Measurements from ENCODE around the gene NRXN2. TPM values are rescaled to one million over a fixed set of nuclear protein-coding genes. Genes with fewer than 3 reads are reported as not detected.

NRXN2 gene
- total and polyA plus RNA-seq, 5 donors from 2014 or later: 0.42 TPM; not detected in 4

- H3K27me3 ChIP-seq (ENCODE audit: control insufficient read depth, insufficient read depth, low read length): peaks cover 6% of the 10 kb centered on the region
- DNase-seq (no peak), ATAC-seq (ENCODE audit: low read depth in 2 of 2) (no peak)
- Mint-ChIP-seq H3K4me3 (no peak overlapping the region), H3K4me1 (peaks cover 0 to 26% (median 3%) of the 10 kb centered on the region in 4 donors), H3K27ac (no peak overlapping the region), H3K27me3 (peaks cover 49% of the 10 kb centered on the region), H3K9me3 (peaks cover 0 to 2% (median 0%) of the 10 kb centered on the region in 7 donors), H3K36me3 (no peaks in the 10 kb centered on the region)
- no peak overlapping the region for H3K4me3 ChIP-seq (ENCODE audit: low read depth, low read length)
- H3K27ac ChIP-seq (ENCODE audit: insufficient read depth, low read length, poor library complexity, severe bottlenecking): no peak overlapping the region
- H3K9me3 ChIP-seq (ENCODE audit: control insufficient read depth in 2 of 2, low read length in 2 of 2): no peaks in the 10 kb centered on the region
- H3K36me3 ChIP-seq (ENCODE audit: control insufficient read depth, insufficient read depth, low read length): no peaks in the 10 kb centered on the region
- peaks cover 9% of the 10 kb centered on the region for H3K4me1 ChIP-seq (ENCODE audit: control insufficient read depth, insufficient read depth, low read length, poor library complexity, severe bottlenecking)
Measured at GRCh38 chr11:64690235-64690634, 32.8 kb downstream of the NRXN2 start.

GRCh38 chr11:64688534-64688982 lies 34.4 kb downstream of the NRXN2 start:
- Mint-ChIP-seq H3K9me3 (peaks cover 0 to 2% (median 0%) of the 10 kb centered on the region in 7 donors), H3K27ac (peak overlapping the region in 1 of 3 donors; percentile 1), H3K27me3 (peaks cover 43% of the 10 kb centered on the region), H3K36me3 (no peaks in the 10 kb centered on the region), H3K4me1 (peaks cover 0 to 25% (median 3%) of the 10 kb centered on the region in 4 donors), H3K4me3 (peak overlapping the region in 2 of 4 donors; percentile 56 to 69)
- peaks cover 9% of the 10 kb centered on the region for H3K4me1 ChIP-seq (ENCODE audit: control insufficient read depth, insufficient read depth, low read length, poor library complexity, severe bottlenecking)
- H3K27me3 ChIP-seq (ENCODE audit: control insufficient read depth, insufficient read depth, low read length): peaks cover 2% of the 10 kb centered on the region
- no peaks in the 10 kb centered on the region for H3K36me3 ChIP-seq (ENCODE audit: control insufficient read depth, insufficient read depth, low read length)
- ATAC-seq (ENCODE audit: low read depth in 2 of 2) (peak; percentile 91 to 96), DNase-seq (peak; percentile 83 to 91 (median 88))
- no peak overlapping the region for H3K27ac ChIP-seq (ENCODE audit: insufficient read depth, low read length, poor library complexity, severe bottlenecking)
- peak overlapping the region; percentile 63 for H3K4me3 ChIP-seq (ENCODE audit: low read depth, low read length)
- no peaks in the 10 kb centered on the region for H3K9me3 ChIP-seq (ENCODE audit: control insufficient read depth in 2 of 2, low read length in 2 of 2)

DNA sequence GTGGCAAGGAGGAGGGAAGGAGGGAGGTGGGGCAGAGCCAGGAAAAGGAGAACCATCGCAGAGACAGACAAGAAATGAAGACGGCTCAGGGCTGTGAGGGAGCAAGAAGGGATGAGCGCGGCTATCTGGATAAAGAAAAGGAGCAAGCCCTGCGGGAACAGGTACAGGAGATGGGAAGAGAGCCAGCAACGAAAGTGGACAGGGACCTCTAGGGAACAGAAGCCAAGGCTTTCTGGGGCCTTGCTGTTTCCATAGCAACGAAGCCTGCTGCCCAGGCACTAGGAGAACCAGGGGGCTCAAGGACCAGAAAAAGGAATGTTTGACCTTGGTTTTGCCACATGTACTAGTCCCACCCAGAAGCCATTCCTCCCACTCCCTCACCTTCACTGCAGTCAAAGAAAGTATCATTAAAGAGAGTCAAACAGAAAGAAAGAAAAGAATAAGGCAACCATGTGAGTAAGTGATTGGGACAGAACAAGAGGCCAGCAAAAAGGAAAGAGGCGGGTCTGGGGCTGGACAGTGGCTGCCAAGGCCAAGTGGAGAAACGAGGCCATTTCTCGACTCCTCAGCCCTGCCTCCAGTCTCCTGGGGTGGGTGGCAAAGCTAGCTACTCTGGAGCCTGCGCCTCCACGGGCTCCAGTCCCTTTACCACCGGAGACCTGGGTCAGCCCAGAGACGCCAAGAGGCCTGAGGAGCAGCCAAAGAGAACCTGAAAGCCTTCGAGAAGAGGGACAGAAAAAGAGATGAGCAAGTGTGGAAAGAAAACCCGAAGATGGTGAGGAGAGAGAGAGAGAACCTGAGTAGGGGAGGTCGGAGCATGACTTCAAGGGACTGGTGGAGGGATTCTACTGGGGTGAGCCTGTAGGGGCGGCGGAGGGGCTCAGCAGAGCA lies 35.1 kb downstream of the NRXN2 start:
- Mint-ChIP-seq H3K27ac (peak overlapping the region in 1 of 3 donors; percentile 1), H3K27me3 (peaks cover 37% of the 10 kb centered on the region), H3K9me3 (peaks cover 0 to 2% (median 0%) of the 10 kb centered on the region in 7 donors)

GRCh38 chr11:64687204-64687603 lies 35.8 kb downstream of the NRXN2 start:
- Histone ChIP-seq H3K4me1 (ENCODE audit: control insufficient read depth, insufficient read depth, low read length, poor library complexity, severe bottlenecking) (peaks cover 9% of the 10 kb centered on the region), H3K27me3 (ENCODE audit: control insufficient read depth, insufficient read depth, low read length) (no peaks in the 10 kb centered on the region), H3K36me3 (ENCODE audit: control insufficient read depth, insufficient read depth, low read length) (no peaks in the 10 kb centered on the region), H3K27ac (ENCODE audit: insufficient read depth, low read length, poor library complexity, severe bottlenecking) (no peak overlapping the region), H3K4me3 (ENCODE audit: low read depth, low read length) (no peak overlapping the region), H3K9me3 (ENCODE audit: control insufficient read depth in 2 of 2, low read length in 2 of 2) (no peaks in the 10 kb centered on the region)
- ATAC-seq (ENCODE audit: low read depth in 2 of 2): no peak
- Mint-ChIP-seq H3K4me1 (peaks cover 0 to 16% (median 2%) of the 10 kb centered on the region in 4 donors), H3K36me3 (no peaks in the 10 kb centered on the region), H3K9me3 (peaks cover 0 to 2% (median 0%) of the 10 kb centered on the region in 7 donors), H3K27ac (no peak overlapping the region), H3K27me3 (peaks cover 30% of the 10 kb centered on the region), H3K4me3 (peak overlapping the region in 1 of 4 donors; percentile 86)
- no peak for DNase-seq

More for the DNA sequence above, 35.1 kb downstream of the NRXN2 start:
- Histone ChIP-seq H3K27ac (ENCODE audit: insufficient read depth, low read length, poor library complexity, severe bottlenecking) (no peak overlapping the region), H3K4me1 (ENCODE audit: control insufficient read depth, insufficient read depth, low read length, poor library complexity, severe bottlenecking) (peaks cover 9% of the 10 kb centered on the region), H3K9me3 (ENCODE audit: control insufficient read depth in 2 of 2, low read length in 2 of 2) (no peaks in the 10 kb centered on the region), H3K4me3 (ENCODE audit: low read depth, low read length) (no peak overlapping the region), H3K27me3 (ENCODE audit: control insufficient read depth, insufficient read depth, low read length) (peaks cover 2% of the 10 kb centered on the region), H3K36me3 (ENCODE audit: control insufficient read depth, insufficient read depth, low read length) (no peaks in the 10 kb centered on the region)
- Mint-ChIP-seq H3K36me3 (no peaks in the 10 kb centered on the region), H3K4me3 (peak overlapping the region in 2 of 4 donors; percentile 56 to 69), H3K4me1 (peaks cover 0 to 21% (median 3%) of the 10 kb centered on the region in 4 donors)
- DNase-seq: no peak
- no peak for ATAC-seq (ENCODE audit: low read depth in 2 of 2)

DNA sequence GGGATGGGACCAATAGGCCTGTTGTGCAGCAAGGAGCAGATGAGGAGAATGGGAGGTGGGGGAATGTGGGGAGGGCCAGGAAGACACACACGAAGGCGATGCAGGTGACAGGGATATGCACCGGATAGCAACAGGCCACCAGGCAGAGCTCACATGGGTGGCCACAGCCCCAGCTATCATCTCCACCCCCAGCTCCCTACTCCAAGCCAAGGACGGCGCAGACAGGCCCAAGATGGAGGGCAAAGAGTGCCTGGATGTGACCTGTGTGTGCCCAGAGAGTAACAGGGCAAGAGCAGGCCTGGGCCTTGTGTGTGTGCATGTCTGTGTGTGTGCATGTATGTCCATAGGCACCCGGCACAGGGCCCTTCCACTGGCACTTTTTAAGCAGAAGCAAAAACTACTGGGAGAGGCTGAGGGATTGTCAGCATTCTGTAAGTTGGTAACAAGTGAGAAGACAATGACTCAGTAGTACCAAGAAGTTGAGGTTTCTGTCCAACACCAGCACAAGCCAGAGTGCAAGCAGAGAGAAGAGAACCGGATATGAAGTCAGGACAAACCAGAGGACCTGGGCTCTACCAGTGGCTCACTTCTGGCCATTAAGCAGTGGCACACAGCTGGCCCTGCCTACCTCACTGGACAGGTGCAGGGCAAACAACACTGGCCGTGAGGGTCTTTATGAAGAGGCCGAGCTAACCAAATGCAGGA lies 36.4 kb downstream of the NRXN2 start:
- Mint-ChIP-seq H3K27ac (no peak overlapping the region), H3K9me3 (peaks cover 0 to 2% (median 0%) of the 10 kb centered on the region in 7 donors), H3K4me1 (peaks cover 0 to 15% (median 2%) of the 10 kb centered on the region in 4 donors), H3K27me3 (peaks cover 24% of the 10 kb centered on the region), H3K4me3 (no peak overlapping the region), H3K36me3 (no peaks in the 10 kb centered on the region)
- ATAC-seq (ENCODE audit: low read depth in 2 of 2) (no peak), DNase-seq (no peak)
- Histone ChIP-seq H3K27me3 (ENCODE audit: control insufficient read depth, insufficient read depth, low read length) (no peaks in the 10 kb centered on the region), H3K4me1 (ENCODE audit: control insufficient read depth, insufficient read depth, low read length, poor library complexity, severe bottlenecking) (peaks cover 9% of the 10 kb centered on the region), H3K4me3 (ENCODE audit: low read depth, low read length) (no peak overlapping the region), H3K9me3 (ENCODE audit: control insufficient read depth in 2 of 2, low read length in 2 of 2) (no peaks in the 10 kb centered on the region), H3K36me3 (ENCODE audit: control insufficient read depth, insufficient read depth, low read length) (no peaks in the 10 kb centered on the region), H3K27ac (ENCODE audit: insufficient read depth, low read length, poor library complexity, severe bottlenecking) (no peak overlapping the region)

DNA sequence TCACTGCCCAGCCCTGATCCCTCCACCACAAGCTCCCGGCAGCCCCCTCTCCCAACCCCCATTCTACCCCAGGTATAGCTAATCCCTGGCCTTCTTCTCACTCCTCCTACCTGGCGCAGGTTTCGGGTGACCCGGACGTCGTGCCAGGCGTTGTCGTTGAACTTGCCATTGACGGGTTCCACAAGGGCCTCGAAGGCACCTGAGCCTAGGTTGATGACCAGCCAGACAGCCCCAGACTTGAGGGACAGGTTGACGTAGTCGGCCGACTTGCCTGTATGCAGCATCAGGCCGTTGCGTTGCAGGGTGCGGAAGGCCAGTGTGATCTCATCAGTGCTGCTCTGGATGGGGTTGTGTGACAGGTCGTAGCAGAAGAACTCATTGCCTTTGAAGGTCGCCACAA lies 37.5 kb downstream of the NRXN2 start:
- no peaks in the 10 kb centered on the region for H3K9me3 ChIP-seq (ENCODE audit: control insufficient read depth in 2 of 2, low read length in 2 of 2)
- no peak for DNase-seq
- no peak overlapping the region for H3K4me3 Mint-ChIP-seq
- H3K9me3 Mint-ChIP-seq: peaks cover 0 to 2% (median 0%) of the 10 kb centered on the region in 7 donors
- no peaks in the 10 kb centered on the region for H3K36me3 ChIP-seq (ENCODE audit: control insufficient read depth, insufficient read depth, low read length)
- H3K27me3 Mint-ChIP-seq: peaks cover 20% of the 10 kb centered on the region
- H3K4me1 ChIP-seq (ENCODE audit: control insufficient read depth, insufficient read depth, low read length, poor library complexity, severe bottlenecking): peaks cover 9% of the 10 kb centered on the region
- peaks cover 0 to 15% (median 2%) of the 10 kb centered on the region in 4 donors for H3K4me1 Mint-ChIP-seq
- no peak overlapping the region for H3K4me3 ChIP-seq (ENCODE audit: low read depth, low read length)
- no peak overlapping the region for H3K27ac Mint-ChIP-seq
- no peak overlapping the region for H3K27ac ChIP-seq (ENCODE audit: insufficient read depth, low read length, poor library complexity, severe bottlenecking)
- ATAC-seq (ENCODE audit: low read depth in 2 of 2): no peak
- H3K27me3 ChIP-seq (ENCODE audit: control insufficient read depth, insufficient read depth, low read length): peaks cover 2% of the 10 kb centered on the region
- no peaks in the 10 kb centered on the region for H3K36me3 Mint-ChIP-seq

- peaks cover 9% of the 10 kb centered on the region for H3K4me1 ChIP-seq (ENCODE audit: control insufficient read depth, insufficient read depth, low read length, poor library complexity, severe bottlenecking)
- H3K36me3 ChIP-seq (ENCODE audit: control insufficient read depth, insufficient read depth, low read length): no peaks in the 10 kb centered on the region
- no peaks in the 10 kb centered on the region for H3K36me3 Mint-ChIP-seq
- H3K27ac Mint-ChIP-seq: no peak overlapping the region
- peaks cover 26% of the 10 kb centered on the region for H3K27me3 Mint-ChIP-seq
- H3K27me3 ChIP-seq (ENCODE audit: control insufficient read depth, insufficient read depth, low read length): peaks cover 2% of the 10 kb centered on the region
- H3K9me3 ChIP-seq (ENCODE audit: control insufficient read depth in 2 of 2, low read length in 2 of 2): no peaks in the 10 kb centered on the region
- peaks cover 0 to 2% (median 0%) of the 10 kb centered on the region in 7 donors for H3K9me3 Mint-ChIP-seq
- DNase-seq (no peak), ATAC-seq (ENCODE audit: low read depth in 2 of 2) (no peak)
- no peak overlapping the region for H3K4me3 Mint-ChIP-seq
- H3K4me1 Mint-ChIP-seq: peaks cover 0 to 15% (median 2%) of the 10 kb centered on the region in 4 donors
- H3K27ac ChIP-seq (ENCODE audit: insufficient read depth, low read length, poor library complexity, severe bottlenecking): no peak overlapping the region
- no peak overlapping the region for H3K4me3 ChIP-seq (ENCODE audit: low read depth, low read length)
Measured at GRCh38 chr11:64684357-64684756, 38.6 kb downstream of the NRXN2 start.
